Spleen (tissue), 3 donors: ENCODE measurements around the gene RAD51B.

Experiments used
- POLR2A ChIP-seq, 3 donors: fragments of 450-650 bp; IDR thresholded peaks; one replicate each; pipeline ENCODE4 v1.5.1; 2017; ENCODE audit warnings: antibody characterized with exemption in 3 of 3, mild to moderate bottlenecking in 1 of 3
- POLR2AphosphoS5 ChIP-seq, 3 donors: sonication (generic); formaldehyde crosslinking; IDR thresholded peaks; one replicate each; pipeline ENCODE4 v1.5.1; 2017; ENCODE audit warnings: antibody characterized with exemption in 3 of 3

DNA sequence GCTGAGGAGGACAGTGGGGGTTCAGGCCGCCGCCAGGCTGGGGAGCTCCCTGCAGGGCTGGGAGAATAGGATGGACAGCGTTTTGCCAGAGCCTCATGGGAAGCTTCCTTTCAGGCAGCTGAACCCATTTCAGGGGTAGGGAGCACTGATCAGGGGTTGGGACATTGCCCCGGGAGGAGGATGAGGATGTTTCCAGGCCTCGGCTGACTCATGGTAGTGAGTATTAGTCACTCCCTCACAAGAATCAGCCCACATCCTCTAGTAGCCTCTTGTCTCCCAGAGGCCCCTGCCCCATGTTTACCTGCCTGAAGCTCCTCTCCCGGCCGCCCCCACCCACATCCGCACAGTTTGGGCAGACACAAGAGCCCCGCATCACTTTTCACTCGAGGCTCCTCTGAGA is 883.5 kb downstream of the RAD51B start:
- TF ChIP-seq POLR2AphosphoS5 (IDR thresholded peaks at IDR 0.05): no peak
- no peak for TF ChIP-seq POLR2A (IDR thresholded peaks at IDR 0.05)
